ENCODE data around the gene EPB41L3.

GRCh38 chr18:5395860-5396448 lies 147.8 kb downstream of the EPB41L3 start:
- TF ChIP-seq, protein P1, sequence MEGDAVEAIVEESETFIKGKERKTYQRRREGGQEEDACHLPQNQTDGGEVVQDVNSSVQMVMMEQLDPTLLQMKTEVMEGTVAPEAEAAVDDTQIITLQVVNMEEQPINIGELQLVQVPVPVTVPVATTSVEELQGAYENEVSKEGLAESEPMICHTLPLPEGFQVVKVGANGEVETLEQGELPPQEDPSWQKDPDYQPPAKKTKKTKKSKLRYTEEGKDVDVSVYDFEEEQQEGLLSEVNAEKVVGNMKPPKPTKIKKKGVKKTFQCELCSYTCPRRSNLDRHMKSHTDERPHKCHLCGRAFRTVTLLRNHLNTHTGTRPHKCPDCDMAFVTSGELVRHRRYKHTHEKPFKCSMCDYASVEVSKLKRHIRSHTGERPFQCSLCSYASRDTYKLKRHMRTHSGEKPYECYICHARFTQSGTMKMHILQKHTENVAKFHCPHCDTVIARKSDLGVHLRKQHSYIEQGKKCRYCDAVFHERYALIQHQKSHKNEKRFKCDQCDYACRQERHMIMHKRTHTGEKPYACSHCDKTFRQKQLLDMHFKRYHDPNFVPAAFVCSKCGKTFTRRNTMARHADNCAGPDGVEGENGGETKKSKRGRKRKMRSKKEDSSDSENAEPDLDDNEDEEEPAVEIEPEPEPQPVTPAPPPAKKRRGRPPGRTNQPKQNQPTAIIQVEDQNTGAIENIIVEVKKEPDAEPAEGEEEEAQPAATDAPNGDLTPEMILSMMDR (IDR thresholded peaks at IDR 0.05): no peak
- no peak for TF ChIP-seq POLR2A (IDR thresholded peaks at IDR 0.05)
